Heart left ventricle (tissue), 13 donors: Measurements from ENCODE around the gene STK26.

ENCODE experiments used
- CTCF ChIP-seq, 12 donors: fragments of 200-600 bp; sonication (generic) in 4 of 12; IDR thresholded peaks; one replicate each; pipeline versions ENCODE4 v1.5.0 to v1.8.0; 2018 to 2022; ENCODE audit warnings: antibody characterized with exemption in 12 of 12, mild to moderate bottlenecking in 5 of 12
- POLR2A ChIP-seq, 2 donors: fragments of 450-650 bp; IDR thresholded peaks; one replicate each; pipeline ENCODE4 v1.6.1; 2017; ENCODE audit warnings: antibody characterized with exemption in 2 of 2, mild to moderate bottlenecking in 2 of 2, moderate library complexity in 2 of 2
- donor health status: ischemic (EF 13 %, LVEDD 7.1; RV severe dilation, severe dysfunction).
- donor health status: DM: no; HTN: yes; CAD: no.
- donor health status: DM: no; HTN: no; CAD: no.
- donor health status: ischemic (EF 25% LVEDD 6.9; RV normal size, moderate dysfunction).
- donor health status: ischemic (EF 25% LVEDD 5.7; RV mildly dilated, moderate dysfunction).
- donor health status: ischemic (EF 35%, LVEDD 5.7; RV mildly dilated, moderate dysfunction).
- donor health status: nonischemic (EF 11% LVEDD 7.7; RV severe dilation, severe dysfunction).
- donor health status: DM: yes; HTN: yes; CAD: no.
- donor health status: PGD.
- donor health status: ischemic (EF 29% LVEDD 5.4; RV normal size, mild dysfunction).
- donor health status: nonischemic (EF 23%, LVEDD 6.1; RV moderate dilation, normal function).

DNA sequence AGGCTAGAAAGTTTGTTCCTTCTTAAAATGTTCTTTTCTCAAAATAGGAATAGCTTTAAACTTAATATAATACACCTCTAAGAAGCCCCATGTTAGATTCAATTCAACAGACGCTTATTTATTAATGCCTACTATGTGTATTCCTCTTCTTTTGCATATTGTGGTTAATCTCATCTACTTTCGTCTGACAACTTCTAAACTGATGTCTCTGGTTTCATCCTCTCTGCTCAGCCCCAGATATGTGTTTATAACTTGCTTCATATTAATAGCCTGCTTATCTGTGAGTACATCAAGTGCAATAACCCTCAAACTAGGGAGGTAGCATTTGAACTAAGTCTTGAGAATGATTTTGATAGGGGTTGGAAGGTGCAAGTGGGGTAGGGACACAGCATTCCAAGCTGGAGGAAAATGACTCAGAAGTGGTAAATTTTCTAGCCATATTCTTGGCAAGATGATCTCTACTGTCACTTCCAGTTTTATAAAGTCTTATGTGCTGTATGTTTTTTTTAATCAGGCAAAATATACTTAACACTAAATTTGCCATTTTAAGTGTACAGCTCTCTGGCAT lies 37.0 kb downstream of the STK26 start:
- TF ChIP-seq CTCF (IDR thresholded peaks at IDR 0.05) (no peak), POLR2A (IDR thresholded peaks at IDR 0.05) (no peak)
